SW480 (cell line): ENCODE measurements around the gene UBE2J2.

ENCODE experiments used
- DNase-seq: peaks from one replicate; pipeline ENCODE4 v3.0.0-alpha.2; 2016; ENCODE audit warnings: low spot score

The UBE2J2 gene

GRCh38 chr1:1295154-1295923, 21.7 kb upstream of the UBE2J2 start:
- DNase-seq, result no peak

- DNase-seq, result no peak
These were observed 20.7 kb upstream of the UBE2J2 start for GRCh38 chr1:1294250-1294890.

- DNase-seq, result no peak
These were observed 19.9 kb upstream of the UBE2J2 start for GRCh38 chr1:1293263-1294249.

GRCh38 chr1:1292851-1293250, 19.2 kb upstream of the UBE2J2 start:
- DNase-seq, result no peak

GRCh38 chr1:1292442-1292779, 18.8 kb upstream of the UBE2J2 start:
- DNase-seq, result no peak

- peak; percentile 92 for DNase-seq
These were observed 18.1 kb upstream of the UBE2J2 start for GRCh38 chr1:1291548-1292441.

GRCh38 chr1:1291023-1291528, 17.4 kb upstream of the UBE2J2 start:
- peak; percentile 66 for DNase-seq

- DNase-seq, result peak; percentile 73
These were observed 16.6 kb upstream of the UBE2J2 start for GRCh38 chr1:1290238-1290731.

- DNase-seq, result no peak
These were observed 13.8 kb upstream of the UBE2J2 start for GRCh38 chr1:1287288-1288110.

GRCh38 chr1:1286313-1287261, 12.9 kb upstream of the UBE2J2 start:
- no peak for DNase-seq

GRCh38 chr1:1285611-1286311, 12.1 kb upstream of the UBE2J2 start:
- no peak for DNase-seq

- no peak for DNase-seq
These were observed 11.5 kb upstream of the UBE2J2 start for GRCh38 chr1:1285102-1285571.

- no peak for DNase-seq
These were observed 10.8 kb upstream of the UBE2J2 start for GRCh38 chr1:1284221-1285101.

GRCh38 chr1:1283821-1284220, 10.2 kb upstream of the UBE2J2 start:
- peak; percentile 43 for DNase-seq

- DNase-seq, result peak; percentile 36
These were observed 9.3 kb upstream of the UBE2J2 start for GRCh38 chr1:1282998-1283397.

GRCh38 chr1:1281533-1282321, 8.1 kb upstream of the UBE2J2 start:
- no peak for DNase-seq
